Hematopoietic multipotent progenitor cell treated with erythropoietin and hydrocortisone succinate and interleukin-3 and kit ligand, for 15 days (in vitro differentiated cells): Measurements from ENCODE around the gene AMOT.

Source experiments
- DNase-seq: peaks from one replicate; pipeline ENCODE4 v3.0.0-alpha.2; 2015; ENCODE audit warnings: low spot score

Gene AMOT

DNA sequence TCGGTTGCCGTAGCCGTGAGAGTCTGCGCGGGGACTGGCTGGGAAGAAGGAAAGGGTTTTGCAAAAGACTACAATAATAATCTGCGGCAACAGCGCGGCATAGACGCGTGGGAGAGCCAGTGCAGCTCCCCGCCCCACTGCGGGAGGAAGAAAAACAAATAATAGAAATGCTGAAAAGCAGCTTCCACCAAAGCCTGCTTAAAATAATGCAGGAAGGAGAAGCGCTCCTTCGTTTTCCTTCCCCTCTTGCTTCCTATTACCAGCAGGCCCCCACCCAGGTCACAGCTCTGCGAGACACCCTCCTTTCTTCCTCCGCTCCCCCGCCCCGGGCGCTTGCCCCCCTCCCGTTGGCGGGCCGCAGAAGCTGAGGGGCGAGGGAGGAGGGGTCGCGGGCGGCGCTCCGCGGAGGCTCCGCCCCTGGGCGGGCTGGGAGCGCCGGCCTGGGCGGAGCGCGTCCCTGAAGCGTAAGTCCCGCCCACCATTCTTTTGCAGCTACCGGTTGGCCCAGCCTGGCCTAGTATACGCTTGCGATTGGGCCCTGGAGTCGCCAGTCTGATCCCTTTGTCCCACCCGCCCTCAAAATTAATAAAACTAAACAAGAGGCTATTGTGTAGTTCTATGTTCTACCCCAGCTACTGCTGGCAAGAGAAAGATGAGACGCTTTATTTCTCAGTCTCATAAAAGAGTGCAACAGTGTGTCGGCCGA is 636 bp upstream of the AMOT start:
- DNase-seq = peak; percentile 60

DNA sequence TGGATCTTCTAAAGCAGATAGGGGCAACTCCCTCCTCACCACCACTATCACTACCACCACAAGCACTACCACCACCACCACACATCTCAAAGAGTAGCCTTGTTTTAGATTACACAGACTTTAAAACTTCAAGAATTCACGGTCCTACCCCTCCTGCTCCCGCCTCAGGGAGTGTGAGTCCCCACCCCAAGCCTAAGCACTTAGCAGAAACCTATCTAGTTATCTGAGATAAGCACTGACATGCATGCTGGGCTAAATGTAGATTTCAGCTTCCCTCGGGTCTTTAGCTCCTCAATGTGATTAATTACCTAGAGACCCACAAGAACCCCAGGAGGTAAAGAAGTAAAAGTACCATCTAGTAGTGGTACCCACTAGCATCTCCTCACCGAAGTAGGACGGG is 775 bp downstream of the AMOT start:
- DNase-seq = no peak

GRCh38 chrX:112837531-112837930 is 3.1 kb downstream of the AMOT start:
- no peak for DNase-seq

GRCh38 chrX:112835019-112835418 is 5.6 kb downstream of the AMOT start:
- no peak for DNase-seq

GRCh38 chrX:112834031-112834845 is 6.4 kb downstream of the AMOT start:
- no peak for DNase-seq

DNA sequence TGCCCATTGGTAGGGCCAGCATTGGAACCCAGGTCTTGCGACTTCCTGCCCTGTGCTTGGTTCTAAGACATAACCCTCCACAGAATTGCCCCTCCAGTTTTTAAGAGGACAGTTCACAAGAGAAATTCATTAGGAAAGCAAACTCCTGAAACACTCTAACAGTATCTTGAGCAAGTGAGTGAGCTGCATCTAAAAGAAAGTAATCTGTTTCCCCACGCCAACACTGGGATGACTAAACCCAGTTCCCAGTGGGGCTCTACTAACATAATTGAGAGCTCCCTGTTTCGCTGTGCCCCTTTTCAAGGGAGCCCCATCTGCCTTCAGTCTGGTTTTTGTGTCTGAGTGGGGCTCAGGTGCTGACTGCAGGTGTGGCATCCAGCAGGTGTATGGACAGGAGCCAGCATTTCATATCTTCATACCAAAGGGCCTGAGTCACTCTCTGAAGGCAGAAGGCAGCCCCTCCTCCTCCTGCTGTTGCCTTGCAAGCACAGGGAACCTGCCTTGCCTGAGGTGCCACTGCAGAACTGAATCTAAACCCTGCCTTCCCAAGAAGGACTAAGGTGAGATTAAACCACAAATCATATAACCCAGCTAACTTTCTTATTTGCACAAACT is 8.0 kb downstream of the AMOT start:
- no peak for DNase-seq

DNA sequence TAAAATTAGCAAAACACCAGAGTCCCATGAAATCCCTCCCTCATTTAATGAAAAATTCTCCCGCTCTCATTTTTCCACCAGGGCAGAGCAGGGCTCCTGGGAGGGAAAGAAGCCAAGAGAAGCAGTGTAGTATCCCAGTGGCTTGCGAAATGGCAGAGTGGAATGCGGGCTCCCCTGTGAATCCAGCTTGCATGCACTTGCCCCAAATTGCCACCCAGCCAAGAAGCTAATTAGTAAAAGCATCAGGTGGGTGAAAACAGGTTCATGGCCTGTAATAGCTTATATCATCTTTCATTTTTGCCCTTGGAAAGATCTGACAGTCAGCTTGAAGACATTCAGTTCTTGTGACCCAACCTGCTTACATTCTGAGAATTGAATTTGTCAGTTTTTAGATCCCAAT is 10.1 kb downstream of the AMOT start:
- DNase-seq = no peak

- no peak for DNase-seq
These were observed 13.2 kb downstream of the AMOT start for GRCh38 chrX:112827292-112827903.

- no peak for DNase-seq
These were observed 14.6 kb downstream of the AMOT start for GRCh38 chrX:112826023-112826422.

GRCh38 chrX:112822892-112823291 is 17.7 kb downstream of the AMOT start:
- DNase-seq = no peak

DNA sequence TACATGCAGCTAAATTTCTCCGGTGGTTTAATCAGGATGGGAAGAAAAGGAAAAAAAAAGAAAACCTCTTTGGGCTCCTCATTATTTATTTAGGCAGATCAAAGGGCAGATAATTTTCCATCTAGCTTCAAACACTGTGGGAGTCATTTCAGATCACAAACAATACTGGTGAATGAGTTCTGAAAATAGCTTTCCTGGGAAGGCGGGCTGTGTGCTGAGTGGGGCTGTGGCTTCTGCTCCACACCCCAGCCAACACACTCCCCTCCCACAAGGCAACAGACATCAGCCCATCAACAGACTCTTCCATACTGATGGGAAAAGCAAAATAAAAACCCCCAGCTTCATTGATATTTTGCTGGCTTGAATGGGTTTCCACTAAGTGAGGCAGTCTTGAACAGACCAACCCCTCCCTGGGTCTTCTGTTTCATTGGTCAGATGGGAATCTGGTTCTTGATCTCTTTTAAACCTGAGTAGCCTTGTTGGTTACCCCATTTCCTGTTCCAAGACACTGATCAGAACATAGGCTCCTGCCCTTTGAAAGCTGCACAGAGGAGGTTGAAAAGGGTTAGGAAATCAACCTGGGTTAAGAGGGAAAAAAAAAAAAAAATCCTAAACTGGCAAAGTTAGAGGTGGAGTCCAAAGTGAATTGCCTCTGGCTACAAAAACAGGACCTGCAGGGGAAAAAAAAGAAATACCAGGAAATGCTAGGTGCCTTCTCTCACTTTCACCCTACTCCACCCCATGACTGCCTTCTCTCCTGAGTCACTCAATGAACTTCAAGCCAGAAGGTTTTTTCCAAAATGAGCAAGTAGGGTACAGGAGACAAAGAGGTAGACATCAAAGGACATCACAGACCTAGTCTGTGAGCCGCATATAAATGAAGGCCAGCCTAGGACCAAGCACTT is 20.0 kb downstream of the AMOT start:
- DNase-seq = no peak

DNA sequence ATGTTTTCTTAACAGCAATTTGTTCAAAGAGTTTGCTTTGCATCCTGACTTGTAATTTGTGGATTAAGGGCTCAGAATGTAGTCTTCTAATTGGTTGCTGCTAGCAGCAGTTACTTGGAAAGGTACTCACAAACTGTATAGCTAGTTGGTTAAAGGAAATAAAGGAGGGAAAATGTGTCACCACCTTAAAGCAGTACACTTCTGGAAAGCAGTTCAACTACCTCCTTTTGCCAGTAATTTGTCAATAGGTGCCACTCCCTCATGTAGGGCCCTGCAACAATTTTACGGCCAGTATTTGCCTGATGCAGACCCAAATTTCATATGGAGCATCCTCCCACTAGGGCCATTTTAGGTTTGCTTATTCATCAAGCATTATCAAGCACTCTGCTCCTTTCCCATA is 20.8 kb downstream of the AMOT start:
- DNase-seq = no peak

DNA sequence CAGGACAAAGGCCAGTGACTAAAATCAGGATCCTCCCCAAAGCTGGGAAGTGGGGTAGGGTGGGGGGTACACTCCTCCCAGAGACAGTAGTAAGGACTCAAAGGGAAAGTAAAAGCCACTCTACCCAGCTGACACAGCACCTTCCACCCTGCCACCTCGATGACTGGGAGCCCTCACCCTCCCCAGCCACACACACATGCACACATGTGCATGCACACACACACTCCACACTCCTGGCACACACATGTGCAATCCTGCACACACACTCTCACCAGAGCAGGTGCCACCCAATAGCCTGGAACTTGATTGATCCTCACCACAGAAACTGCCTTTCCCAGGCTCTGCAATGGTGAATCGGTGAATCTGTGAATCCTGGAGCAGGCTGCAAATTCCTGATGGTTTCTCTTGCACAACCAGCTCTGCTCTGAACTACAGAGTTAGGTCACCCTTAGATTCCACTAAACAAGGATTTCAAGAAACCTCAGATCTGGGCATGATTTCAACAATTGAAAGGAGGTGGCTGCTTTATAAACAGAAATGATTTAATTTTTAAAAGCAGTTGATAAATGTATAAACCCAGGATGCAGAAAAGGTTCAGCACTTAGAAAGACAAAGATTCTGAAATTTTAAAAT is 21.5 kb downstream of the AMOT start:
- no peak for DNase-seq

DNA sequence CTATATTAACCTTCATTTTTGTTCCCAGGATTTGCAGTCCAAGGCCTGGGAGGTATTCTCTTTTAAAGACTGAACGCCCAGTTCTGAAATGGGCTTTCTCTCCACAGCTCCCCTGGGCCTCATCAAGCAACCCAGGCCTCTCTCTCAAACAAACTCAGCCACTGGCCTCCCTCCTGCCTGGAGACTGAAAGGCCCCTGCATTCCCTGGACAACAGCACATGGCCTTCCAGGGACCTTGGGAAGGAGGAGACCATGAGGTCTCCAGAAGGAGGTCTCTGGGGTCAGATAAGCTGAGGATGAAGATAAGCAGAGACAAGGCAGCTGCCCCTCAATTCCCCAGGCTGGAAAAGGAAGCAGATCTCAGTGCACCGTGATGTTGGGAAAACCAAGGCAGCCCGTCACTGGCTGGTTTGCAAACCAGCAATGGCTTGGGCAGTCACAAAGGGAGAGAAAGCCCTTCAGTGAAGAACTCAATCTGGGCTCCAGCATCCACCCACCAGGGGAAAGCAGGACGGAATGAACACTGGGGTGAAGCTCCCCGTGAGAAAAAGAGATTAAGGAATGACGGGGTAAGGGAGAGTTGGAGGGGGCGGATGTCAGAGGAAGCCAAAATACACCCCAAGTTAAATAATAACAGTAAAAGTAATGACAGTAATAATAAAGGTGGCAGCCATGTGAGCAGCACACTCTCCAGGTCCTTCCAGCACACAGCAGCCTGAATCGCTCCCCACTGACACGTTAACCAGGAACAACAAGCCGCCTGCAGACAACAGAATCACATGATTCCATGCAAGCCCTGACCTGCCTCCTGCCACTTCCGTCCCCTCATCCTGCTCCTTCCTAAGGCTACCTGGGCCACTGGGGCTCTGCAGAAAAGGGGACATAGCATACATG is 22.3 kb downstream of the AMOT start:
- no peak for DNase-seq

GRCh38 chrX:112816908-112817307 is 23.7 kb downstream of the AMOT start:
- no peak for DNase-seq

DNA sequence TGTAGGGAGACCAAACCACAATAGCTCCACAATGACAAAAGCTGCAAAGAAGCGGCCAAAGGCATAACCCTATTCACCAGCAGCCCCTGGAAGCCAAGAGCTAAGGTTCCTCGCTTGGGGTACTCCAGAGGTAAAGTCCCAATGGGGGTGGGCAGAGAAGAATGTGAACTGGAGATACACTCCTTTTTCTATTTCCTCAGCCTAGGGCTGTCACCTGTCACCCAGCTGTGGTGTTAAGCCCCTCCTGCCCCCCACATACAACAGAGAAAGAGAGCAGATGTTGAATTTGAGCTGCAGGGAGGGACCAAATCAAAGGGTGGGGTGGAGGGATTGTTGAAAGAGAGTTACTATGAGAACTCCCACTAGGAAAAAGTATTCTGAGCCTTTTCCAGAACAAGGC is 26.1 kb downstream of the AMOT start:
- DNase-seq = no peak

GRCh38 chrX:112812741-112813140 is 27.9 kb downstream of the AMOT start:
- no peak for DNase-seq

DNA sequence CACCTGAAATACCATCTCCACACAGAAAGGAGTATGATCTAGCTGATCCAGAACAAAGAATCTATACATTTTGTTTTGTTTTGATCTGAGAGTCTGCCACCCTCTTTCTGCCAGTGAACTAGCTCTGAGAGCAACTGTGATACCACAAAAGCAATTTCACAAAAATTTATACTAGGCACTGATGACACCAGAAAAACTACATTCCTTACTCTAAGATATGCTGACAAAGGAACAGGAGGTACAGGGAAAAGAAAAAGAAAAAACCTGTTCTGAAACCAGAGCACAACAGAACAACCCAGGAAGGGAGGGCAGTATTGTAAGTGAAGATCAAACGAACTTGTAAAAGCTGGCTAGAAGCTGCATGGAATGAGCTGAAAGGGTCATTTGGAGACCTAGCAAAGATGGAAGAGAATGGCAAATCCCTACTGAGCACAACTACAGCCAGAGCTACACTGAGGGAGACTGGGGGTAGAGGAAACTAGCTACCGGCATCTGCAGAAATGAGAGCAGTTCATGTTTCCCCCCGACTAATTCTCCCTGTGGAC is 31.9 kb downstream of the AMOT start:
- DNase-seq = no peak

DNA sequence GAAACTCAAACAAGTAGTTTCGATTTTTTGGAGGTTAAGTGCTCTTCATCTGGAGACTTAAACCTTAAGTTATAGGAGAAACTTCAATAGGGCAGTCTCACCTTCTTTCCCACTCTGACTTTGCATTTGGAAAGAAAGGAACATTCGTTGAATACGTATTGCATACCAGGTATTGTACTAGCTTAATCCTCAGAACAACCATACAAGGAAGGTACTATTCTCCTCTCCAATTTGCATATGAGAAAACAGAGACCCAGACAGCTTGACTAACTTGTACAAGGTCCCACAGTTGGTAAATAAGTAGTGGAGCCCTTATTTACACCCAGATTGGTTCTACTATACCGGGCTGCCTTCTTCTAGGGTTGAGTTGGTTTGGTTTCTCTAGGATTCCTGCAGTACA is 32.6 kb downstream of the AMOT start:
- DNase-seq = no peak

DNA sequence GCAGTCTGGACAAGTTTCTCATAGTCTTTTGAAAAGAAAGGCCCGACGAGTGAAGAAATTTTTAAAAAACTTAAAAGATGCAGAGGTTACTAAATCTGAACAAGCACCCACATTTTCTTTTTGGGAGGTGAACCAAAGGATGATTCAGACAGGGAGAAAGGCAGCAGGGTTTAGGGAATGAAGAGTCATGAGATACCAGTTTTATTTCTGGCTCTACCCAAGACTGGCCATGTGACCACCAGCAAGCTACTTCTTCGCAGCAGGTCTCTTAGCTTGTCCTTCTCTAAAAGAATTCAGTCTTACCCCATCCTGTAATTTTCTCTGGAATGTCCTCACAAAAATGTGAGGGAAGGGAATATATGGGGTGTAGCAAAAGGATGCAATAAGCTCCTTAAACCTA is 37.6 kb downstream of the AMOT start:
- no peak for DNase-seq
